Gastrocnemius medialis (tissue), 4 donors: ENCODE data around the gene GPR87.

ENCODE experiments used
- POLR2A ChIP-seq, 2 donors: fragments of 450-650 bp; IDR thresholded peaks; one replicate each; pipeline ENCODE4 v1.6.1; 2017; ENCODE audit warnings: antibody characterized with exemption in 2 of 2, mild to moderate bottlenecking in 2 of 2, moderate library complexity in 2 of 2
- TF ChIP-seq, protein P1 (sequence below), 5 experiments: fragments of 450-650 bp in 3 of 5; fragments of 200-600 bp in 2 of 5; sonication (generic) in 2 of 5; IDR thresholded peaks in 4 of 5; conservative IDR thresholded peaks in 1 of 5; 1 replicate in 4 of 5; 2 replicates in 1 of 5; pipeline ENCODE4 v1.5.1; 2016 to 2019; ENCODE audit warnings: antibody characterized with exemption in 5 of 5, mild to moderate bottlenecking in 3 of 5, moderate library complexity in 3 of 5

DNA sequence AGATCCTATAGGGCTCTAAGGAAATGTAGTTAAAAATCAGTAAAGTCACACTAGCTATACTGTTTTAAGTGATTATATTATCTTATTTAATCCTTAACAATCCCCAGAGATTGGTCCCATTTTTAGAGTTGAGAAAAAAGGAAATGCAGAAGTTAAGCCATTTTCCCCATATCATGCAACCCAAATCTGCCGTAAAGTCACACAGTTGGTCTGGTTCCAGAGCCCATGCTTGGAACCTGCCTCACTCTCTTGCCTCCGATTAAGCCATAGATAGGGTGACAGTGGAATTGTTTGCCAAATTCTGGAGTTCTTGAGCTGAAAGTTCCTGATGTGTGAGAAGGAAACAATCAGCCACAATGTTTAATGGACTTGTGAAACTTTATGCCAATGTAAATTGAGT is 15.1 kb upstream of the GPR87 start:
- TF ChIP-seq, protein P1, sequence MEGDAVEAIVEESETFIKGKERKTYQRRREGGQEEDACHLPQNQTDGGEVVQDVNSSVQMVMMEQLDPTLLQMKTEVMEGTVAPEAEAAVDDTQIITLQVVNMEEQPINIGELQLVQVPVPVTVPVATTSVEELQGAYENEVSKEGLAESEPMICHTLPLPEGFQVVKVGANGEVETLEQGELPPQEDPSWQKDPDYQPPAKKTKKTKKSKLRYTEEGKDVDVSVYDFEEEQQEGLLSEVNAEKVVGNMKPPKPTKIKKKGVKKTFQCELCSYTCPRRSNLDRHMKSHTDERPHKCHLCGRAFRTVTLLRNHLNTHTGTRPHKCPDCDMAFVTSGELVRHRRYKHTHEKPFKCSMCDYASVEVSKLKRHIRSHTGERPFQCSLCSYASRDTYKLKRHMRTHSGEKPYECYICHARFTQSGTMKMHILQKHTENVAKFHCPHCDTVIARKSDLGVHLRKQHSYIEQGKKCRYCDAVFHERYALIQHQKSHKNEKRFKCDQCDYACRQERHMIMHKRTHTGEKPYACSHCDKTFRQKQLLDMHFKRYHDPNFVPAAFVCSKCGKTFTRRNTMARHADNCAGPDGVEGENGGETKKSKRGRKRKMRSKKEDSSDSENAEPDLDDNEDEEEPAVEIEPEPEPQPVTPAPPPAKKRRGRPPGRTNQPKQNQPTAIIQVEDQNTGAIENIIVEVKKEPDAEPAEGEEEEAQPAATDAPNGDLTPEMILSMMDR (IDR thresholded peaks at IDR 0.05 in 4 of 5, conservative IDR thresholded peaks at IDR 0.05 in 1 of 5), result no peak
- TF ChIP-seq POLR2A (IDR thresholded peaks at IDR 0.05), result no peak
